Heart left ventricle (tissue), 13 donors: Measurements from ENCODE around the gene UGT1A10.

Experiments used
- POLR2A ChIP-seq, 2 donors: fragments of 450-650 bp; IDR thresholded peaks; one replicate each; pipeline ENCODE4 v1.6.1; 2017; ENCODE audit warnings: antibody characterized with exemption in 2 of 2, mild to moderate bottlenecking in 2 of 2, moderate library complexity in 2 of 2
- TF ChIP-seq, protein P1 (sequence below), 12 donors: fragments of 200-600 bp; sonication (generic) in 4 of 12; IDR thresholded peaks; one replicate each; pipeline versions ENCODE4 v1.5.0 to v1.8.0; 2018 to 2022; ENCODE audit warnings: antibody characterized with exemption in 12 of 12, mild to moderate bottlenecking in 5 of 12
- donor health status: ischemic (EF 13 %, LVEDD 7.1; RV severe dilation, severe dysfunction).
- donor health status: DM: no; HTN: yes; CAD: no.
- donor health status: DM: no; HTN: no; CAD: no.
- donor health status: ischemic (EF 25% LVEDD 6.9; RV normal size, moderate dysfunction).
- donor health status: ischemic (EF 25% LVEDD 5.7; RV mildly dilated, moderate dysfunction).
- donor health status: ischemic (EF 35%, LVEDD 5.7; RV mildly dilated, moderate dysfunction).
- donor health status: nonischemic (EF 11% LVEDD 7.7; RV severe dilation, severe dysfunction).
- donor health status: DM: yes; HTN: yes; CAD: no.
- donor health status: PGD.
- donor health status: ischemic (EF 29% LVEDD 5.4; RV normal size, mild dysfunction).
- donor health status: nonischemic (EF 23%, LVEDD 6.1; RV moderate dilation, normal function).

DNA sequence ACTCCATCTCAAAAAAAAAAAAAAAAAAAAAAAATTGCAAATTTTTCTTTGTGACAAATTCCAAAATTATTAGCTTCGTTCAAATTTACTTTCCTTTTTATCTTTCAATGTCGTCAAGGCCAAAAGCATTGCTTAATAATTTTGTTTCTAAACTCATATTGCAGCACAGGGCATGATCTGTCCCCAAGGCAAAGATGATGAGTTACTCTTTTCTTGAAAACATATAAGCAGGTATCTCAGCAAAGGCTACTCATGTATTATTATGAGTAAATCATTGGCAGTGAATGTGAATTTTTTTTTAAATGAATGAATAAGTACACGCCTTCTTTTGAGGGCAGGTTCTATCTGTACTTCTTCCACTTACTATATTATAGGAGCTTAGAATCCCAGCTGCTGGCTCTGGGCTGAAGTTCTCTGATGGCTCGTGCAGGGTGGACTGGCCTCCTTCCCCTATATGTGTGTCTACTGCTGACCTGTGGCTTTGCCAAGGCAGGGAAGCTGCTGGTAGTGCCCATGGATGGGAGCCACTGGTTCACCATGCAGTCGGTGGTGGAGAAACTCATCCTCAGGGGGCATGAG is 45.4 kb downstream of the UGT1A10 start, which contains the start of gene UGT1A7:
- TF ChIP-seq, protein P1, sequence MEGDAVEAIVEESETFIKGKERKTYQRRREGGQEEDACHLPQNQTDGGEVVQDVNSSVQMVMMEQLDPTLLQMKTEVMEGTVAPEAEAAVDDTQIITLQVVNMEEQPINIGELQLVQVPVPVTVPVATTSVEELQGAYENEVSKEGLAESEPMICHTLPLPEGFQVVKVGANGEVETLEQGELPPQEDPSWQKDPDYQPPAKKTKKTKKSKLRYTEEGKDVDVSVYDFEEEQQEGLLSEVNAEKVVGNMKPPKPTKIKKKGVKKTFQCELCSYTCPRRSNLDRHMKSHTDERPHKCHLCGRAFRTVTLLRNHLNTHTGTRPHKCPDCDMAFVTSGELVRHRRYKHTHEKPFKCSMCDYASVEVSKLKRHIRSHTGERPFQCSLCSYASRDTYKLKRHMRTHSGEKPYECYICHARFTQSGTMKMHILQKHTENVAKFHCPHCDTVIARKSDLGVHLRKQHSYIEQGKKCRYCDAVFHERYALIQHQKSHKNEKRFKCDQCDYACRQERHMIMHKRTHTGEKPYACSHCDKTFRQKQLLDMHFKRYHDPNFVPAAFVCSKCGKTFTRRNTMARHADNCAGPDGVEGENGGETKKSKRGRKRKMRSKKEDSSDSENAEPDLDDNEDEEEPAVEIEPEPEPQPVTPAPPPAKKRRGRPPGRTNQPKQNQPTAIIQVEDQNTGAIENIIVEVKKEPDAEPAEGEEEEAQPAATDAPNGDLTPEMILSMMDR (IDR thresholded peaks at IDR 0.05): no peak
- TF ChIP-seq POLR2A (IDR thresholded peaks at IDR 0.05): no peak
